Urinary bladder (tissue), 4 donors: ENCODE measurements around the gene ENKUR. TPM values are rescaled to one million over a fixed set of nuclear protein-coding genes. Genes with fewer than 3 reads are reported as not detected.

Source experiments
- DNase-seq: peaks from one replicate; pipeline ENCODE4 v3.0.0-alpha.2; 2015; ENCODE audit errors: extremely low spot score
- H3K27ac ChIP-seq: one replicate; pipeline ENCODE4 v1.5.1; 2013; ENCODE audit warnings: low read depth, mild to moderate bottlenecking, moderate library complexity
- H3K36me3 ChIP-seq: one replicate; pipeline ENCODE4 v1.6.1; 2013; ENCODE audit warnings: mild to moderate bottlenecking, moderate library complexity; ENCODE audit not compliant: insufficient read depth
- H3K4me1 ChIP-seq: one replicate; pipeline ENCODE4 v1.6.1; 2013; ENCODE audit warnings: mild to moderate bottlenecking, moderate library complexity; ENCODE audit not compliant: insufficient read depth
- H3K4me3 ChIP-seq: one replicate; pipeline ENCODE4 v1.5.1; 2013; ENCODE audit warnings: low read depth, low read length
- WGBS: extraction: QIAGEN DNeasy Blood & Tissue Kit; methylation state at CpG from one replicate; pipeline ENCODE4 v1.1.7; 2013; 5-methylcytosine and 5-hydroxymethylcytosine counted together
- polyA plus RNA-seq: library from polyadenylated mRNA; stranded (reverse); fragments of 200-250 nt; gene quantifications from one replicate; pipeline ENCODE4 v1.2.3, GENCODE V29; 2013
- small RNA-seq: library from RNA; depleted of rRNA; stranded (forward); fragments of <200 nt; gene quantifications from one replicate; pipeline ENCODE3, GENCODE V24; 2014
- total RNA-seq: library from RNA; depleted of rRNA; stranded (reverse); fragments of >200 nt; gene quantifications from one replicate; pipeline ENCODE4 v1.2.3, GENCODE V29; 2014
- donor health status: healthy with polysubstance abuse.
- donor health status: healthy.

ENKUR gene
- total and polyA plus RNA-seq, 2 donors: 0.03 to 0.95 TPM

GRCh38 chr10:24938525-24938924, 77.4 kb downstream of the ENKUR start:
- WGBS: 95% methylated on average over 2 of the region's 2 CpGs
- no peaks in the 10 kb centered on the region for H3K36me3 ChIP-seq
- H3K4me1 ChIP-seq: no peaks in the 10 kb centered on the region

GRCh38 chr10:24938076-24938475, 77.9 kb downstream of the ENKUR start:
- DNase-seq: no peak

More at GRCh38 chr10:24938525-24938924, 77.4 kb downstream of the ENKUR start:
- Histone ChIP-seq H3K4me3 (no peak overlapping the region), H3K27ac (no peak overlapping the region)
- DNase-seq: no peak

GRCh38 chr10:24935504-24936292, 80.3 kb downstream of the ENKUR start:
- no peaks in the 10 kb centered on the region for H3K4me1 ChIP-seq
- whole genome bisulfite sequencing: 83% methylated on average over 8 of the region's 8 CpGs

More at GRCh38 chr10:24938076-24938475, 77.9 kb downstream of the ENKUR start:
- no peak overlapping the region for H3K4me3 ChIP-seq
- H3K4me1 ChIP-seq: no peaks in the 10 kb centered on the region
- no peak overlapping the region for H3K27ac ChIP-seq
- 95% methylated on average over 5 of the region's 5 CpGs for WGBS
- no peaks in the 10 kb centered on the region for H3K36me3 ChIP-seq

More at GRCh38 chr10:24935504-24936292, 80.3 kb downstream of the ENKUR start:
- Histone ChIP-seq H3K4me3 (no peak overlapping the region), H3K36me3 (no peaks in the 10 kb centered on the region), H3K27ac (no peak overlapping the region)
- DNase-seq: no peak

Small RNAs within 50 kb of the gene (small RNA-seq; reads per million reads assigned to genes)
- not detected for gene AL512598.1

Other genes starting within 250 kb of the ENKUR start
- gene PRTFDC1, start 63.6 kb downstream of the ENKUR start, total RNA-seq: 29.2 TPM
- 14.6 TPM for gene PRTFDC1, start 63.6 kb downstream of the ENKUR start, polyA plus RNA-seq
- 10.9 TPM for gene THNSL1, start 454 bp upstream of the ENKUR start, total RNA-seq
- gene THNSL1, start 454 bp upstream of the ENKUR start, polyA plus RNA-seq: 2.1 TPM
- 0.69 TPM for gene GPR158, start 158.8 kb upstream of the ENKUR start, total RNA-seq
- 0.14 TPM for gene GPR158, start 158.8 kb upstream of the ENKUR start, polyA plus RNA-seq